Measurements from ENCODE around the gene TUBD1.
"Not testable (repeated sequence)": the region's sequence is repeated elsewhere in the genome, so short reads cannot be mapped to it uniquely, and the experiment has no call there.

TUBD1 gene

GRCh38 chr17:59892924-59893675 is at the start of gene TUBD1, which contains the start of gene RPS6KB1:
TUBD1 (minus strand) TSS chr17:59892943; CDS start chr17:59891002, 1,941 bp downstream.
RPS6KB1 (plus strand) TSS chr17:59893121; CDS start chr17:59893185, 64 bp downstream.
- peak; percentile 94 for DNase-seq

GRCh38 chr17:59941131-59941530 is 48.4 kb upstream of the TUBD1 start:
- DNase-seq = no peak

- peak; percentile 28 for DNase-seq
Measured at GRCh38 chr17:59940697-59941096, 48.0 kb upstream of the TUBD1 start.

- not testable (repeated sequence) for DNase-seq
Measured at GRCh38 chr17:59933317-59933716, 40.6 kb upstream of the TUBD1 start.

GRCh38 chr17:59930768-59931167 is 38.0 kb upstream of the TUBD1 start:
- peak; percentile 71 for DNase-seq

GRCh38 chr17:59930121-59930520 is 37.4 kb upstream of the TUBD1 start:
- not testable (repeated sequence) for DNase-seq

- DNase-seq = not testable (repeated sequence)
Measured at GRCh38 chr17:59920637-59921036, 27.9 kb upstream of the TUBD1 start.

GRCh38 chr17:59916446-59916845 is 23.7 kb upstream of the TUBD1 start:
- DNase-seq = no peak

GRCh38 chr17:59914274-59914854 is 21.6 kb upstream of the TUBD1 start:
- DNase-seq = no peak

- no peak for DNase-seq
Measured at GRCh38 chr17:59907467-59907866, 14.7 kb upstream of the TUBD1 start.

- DNase-seq = no peak
Measured at GRCh38 chr17:59903455-59903854, 10.7 kb upstream of the TUBD1 start.

GRCh38 chr17:59901604-59902003 is 8.9 kb upstream of the TUBD1 start:
- no peak for DNase-seq

- no peak for DNase-seq
Measured at GRCh38 chr17:59899099-59899498, 6.4 kb upstream of the TUBD1 start.

- DNase-seq = no peak
Measured at GRCh38 chr17:59897090-59897489, 4.3 kb upstream of the TUBD1 start.

GRCh38 chr17:59893676-59894100 is 945 bp upstream of the TUBD1 start:
- DNase-seq = no peak

- DNase-seq = no peak
Measured at GRCh38 chr17:59892251-59892923, 356 bp downstream of the TUBD1 start.

GRCh38 chr17:59890720-59891119 is 2.0 kb downstream of the TUBD1 start:
- peak; percentile 6 for DNase-seq

GRCh38 chr17:59888145-59888750 is 4.5 kb downstream of the TUBD1 start:
- DNase-seq = no peak

GRCh38 chr17:59884861-59885260 is 7.9 kb downstream of the TUBD1 start:
- DNase-seq = no peak

GRCh38 chr17:59878624-59879023 is 14.1 kb downstream of the TUBD1 start:
- DNase-seq = no peak

- DNase-seq = no peak
Measured at GRCh38 chr17:59877965-59878364, 14.8 kb downstream of the TUBD1 start.

GRCh38 chr17:59876107-59876506 is 16.6 kb downstream of the TUBD1 start:
- DNase-seq = no peak

- DNase-seq = no peak
Measured at GRCh38 chr17:59874376-59874775, 18.4 kb downstream of the TUBD1 start.

Data from NCI-H226 (cell line).